NCI-H2081 (cell line): Measurements from ENCODE around the gene RBMY1D.
"Not testable (repeated sequence)": the region's sequence is repeated elsewhere in the genome, so short reads cannot be mapped to it uniquely, and the experiment has no call there.

ENCODE experiments used
- DNase-seq, 2 experiments: peaks; one replicate each; lab custom pipeline; 2025; lab: John Stamatoyannopoulos, UW

Gene RBMY1D

DNA sequence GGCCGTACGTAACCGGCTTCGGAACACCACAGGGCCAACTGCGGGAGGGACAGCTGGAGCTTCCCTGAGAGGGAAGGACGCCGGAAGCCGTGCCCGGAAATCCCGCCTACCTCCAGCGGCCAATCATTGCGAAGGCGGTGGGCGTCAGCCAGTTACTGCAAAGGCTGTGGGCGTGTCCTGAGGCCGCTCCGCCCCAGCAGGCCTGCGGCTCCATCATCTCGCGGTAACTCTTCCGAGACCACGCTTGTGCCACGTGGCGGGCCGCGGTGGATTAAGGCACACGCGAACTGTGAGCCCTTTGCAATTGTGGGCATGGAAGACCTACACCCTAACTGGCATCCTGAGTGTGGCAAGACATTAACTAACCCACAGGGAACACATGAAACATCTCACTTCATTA lies at the start of gene RBMY1D:
RBMY1D (minus strand) TSS at position 101 of the 400 bp plus-strand sequence. CDS start 2,013 bp downstream, outside the sequence.
- not testable (repeated sequence) for DNase-seq

DNA sequence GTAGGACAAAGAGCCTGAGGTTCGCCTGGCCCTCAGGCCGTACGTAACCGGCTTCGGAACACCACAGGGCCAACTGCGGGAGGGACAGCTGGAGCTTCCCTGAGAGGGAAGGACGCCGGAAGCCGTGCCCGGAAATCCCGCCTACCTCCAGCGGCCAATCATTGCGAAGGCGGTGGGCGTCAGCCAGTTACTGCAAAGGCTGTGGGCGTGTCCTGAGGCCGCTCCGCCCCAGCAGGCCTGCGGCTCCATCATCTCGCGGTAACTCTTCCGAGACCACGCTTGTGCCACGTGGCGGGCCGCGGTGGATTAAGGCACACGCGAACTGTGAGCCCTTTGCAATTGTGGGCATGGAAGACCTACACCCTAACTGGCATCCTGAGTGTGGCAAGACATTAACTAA lies 23.6 kb upstream of the RBMY1D start, which contains the start of gene RBMY1E:
RBMY1E (minus strand) TSS at position 101 of the 400 bp plus-strand sequence. CDS start 1,978 bp downstream, outside the sequence.
- not testable (repeated sequence) for DNase-seq

DNA sequence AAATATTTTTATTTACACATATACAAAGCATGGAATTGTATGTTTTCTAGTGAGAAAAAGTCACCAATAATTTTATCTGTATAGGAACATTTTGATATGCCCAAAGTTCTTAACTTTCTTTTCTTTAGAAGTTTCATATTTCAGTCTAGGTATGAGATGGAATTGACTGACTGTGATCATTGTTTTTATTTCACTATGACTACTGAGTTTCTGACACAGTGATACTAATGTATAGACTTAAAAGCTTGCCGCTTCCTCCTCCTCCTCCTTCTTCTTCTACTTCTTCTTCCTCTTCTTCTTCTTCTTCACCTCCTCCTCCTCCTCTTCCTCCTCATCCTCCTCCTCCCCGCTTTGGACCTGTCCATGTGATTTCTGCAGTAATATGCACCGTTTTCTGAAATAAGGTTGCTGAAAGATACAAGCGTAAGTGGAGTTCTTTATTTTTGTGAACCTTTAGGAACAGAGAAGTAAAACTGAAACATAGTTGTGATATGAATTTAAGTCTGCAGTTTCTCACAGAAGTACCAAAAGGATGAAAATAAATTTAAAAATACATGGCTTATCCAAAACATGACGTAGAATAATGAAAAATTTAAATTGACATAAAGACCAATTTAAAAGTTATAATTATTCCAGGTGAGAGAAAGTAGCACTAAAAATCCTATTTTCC lies 24.8 kb downstream of the RBMY1D start:
- not testable (repeated sequence) for DNase-seq

DNA sequence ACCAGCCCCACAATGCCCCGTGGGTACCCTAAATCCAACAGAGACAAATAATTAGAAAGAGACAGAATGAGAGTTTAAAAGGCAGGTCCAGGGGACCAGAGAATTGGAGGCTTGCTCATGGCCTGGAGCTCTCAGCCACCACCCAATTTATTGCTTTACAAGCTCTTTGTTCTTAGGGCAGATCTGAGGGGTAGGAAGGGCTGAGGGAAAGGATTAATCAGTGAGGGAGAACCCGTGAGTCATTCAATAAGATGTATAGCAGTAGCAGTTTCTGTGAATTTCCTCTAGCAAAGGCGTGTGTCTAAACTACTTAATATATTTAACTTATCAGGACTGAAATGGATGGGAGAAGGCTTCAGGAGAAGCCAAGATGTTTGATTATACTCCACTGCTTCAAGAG lies 48.8 kb downstream of the RBMY1D start:
- no peak for DNase-seq

DNA sequence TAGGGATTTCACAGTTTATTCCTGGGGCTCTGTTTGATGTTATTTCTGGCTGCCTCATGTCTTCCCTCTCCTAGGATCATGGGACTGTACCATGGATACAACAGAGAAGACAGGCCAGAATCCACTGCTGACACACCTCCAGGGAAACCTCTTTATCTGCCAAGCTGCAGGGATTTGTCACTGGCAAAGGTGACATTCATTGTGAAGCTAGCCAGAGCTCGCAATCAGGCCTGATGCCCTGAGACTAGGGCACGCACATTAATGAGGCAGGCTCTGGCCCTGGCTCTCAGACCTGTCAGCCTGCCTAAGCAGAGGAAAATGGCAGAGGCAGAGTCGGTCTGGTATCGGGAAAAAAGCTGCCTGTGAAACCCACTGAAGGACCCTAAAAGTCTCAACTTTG lies 52.2 kb downstream of the RBMY1D start:
- DNase-seq: no peak

DNA sequence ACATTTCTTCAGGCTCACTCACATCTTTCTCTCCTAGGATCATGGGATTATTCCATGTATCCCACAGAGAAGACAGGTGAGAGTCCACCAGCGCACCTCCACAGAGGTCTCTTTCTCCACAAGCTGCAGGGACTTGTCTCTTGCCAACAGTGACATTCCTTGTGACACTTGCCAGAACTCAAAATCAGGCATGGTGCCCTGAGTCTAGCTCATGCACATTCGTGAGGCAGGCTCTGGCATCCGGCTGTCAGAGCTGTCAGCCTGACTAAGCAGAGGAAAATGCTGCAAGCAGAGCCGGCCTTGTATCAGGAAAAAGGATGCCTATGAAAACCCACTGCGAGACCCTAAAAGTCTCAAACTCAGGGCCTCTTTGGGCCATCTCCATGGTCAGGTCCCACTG lies 54.8 kb downstream of the RBMY1D start:
- DNase-seq: no peak

DNA sequence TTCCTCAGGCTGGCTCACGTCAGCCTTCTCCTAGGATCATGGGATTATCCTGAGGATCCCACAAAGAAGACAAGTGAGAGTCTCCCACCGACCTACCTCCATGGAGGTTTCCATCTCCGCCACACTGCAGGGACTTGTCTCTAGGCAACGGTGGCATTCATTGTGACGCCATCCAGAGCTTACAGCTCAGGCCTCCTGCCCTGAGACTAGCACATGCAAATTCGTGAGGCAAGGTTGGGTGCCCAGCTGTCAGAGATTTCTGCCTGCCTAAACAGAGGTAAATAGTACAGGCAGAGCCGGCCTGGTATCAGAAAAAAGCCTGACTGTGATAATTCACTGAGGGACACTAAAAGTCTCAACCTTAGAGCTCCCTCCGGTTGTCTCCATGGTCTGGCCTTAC lies 58.0 kb downstream of the RBMY1D start:
- no peak for DNase-seq

DNA sequence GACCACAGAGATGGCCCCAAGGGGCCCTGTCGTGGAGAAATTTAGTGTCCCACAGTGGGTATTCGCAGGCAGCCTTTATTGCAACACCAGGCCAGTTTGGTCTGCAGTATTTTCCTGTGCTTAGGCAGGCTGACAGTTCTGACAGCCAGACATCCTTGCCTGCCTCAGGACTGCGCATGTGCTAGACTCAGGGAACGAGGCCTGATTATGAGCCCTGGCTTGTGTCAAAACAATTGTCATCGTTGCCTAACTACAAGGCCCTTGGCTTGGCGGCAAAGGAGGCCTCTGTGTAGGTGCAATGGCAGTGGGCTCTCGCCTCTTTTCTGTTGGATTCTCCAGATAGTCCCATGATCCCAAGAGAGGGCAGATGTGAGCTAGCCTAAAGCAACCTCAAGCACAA lies 59.3 kb downstream of the RBMY1D start:
- DNase-seq: no peak
